A549 treated with AZD2906 at 1 μM for 4 hours (cell line): Measurements from ENCODE around the gene BSDC1. TPM values are rescaled to one million over a fixed set of nuclear protein-coding genes. Genes with fewer than 3 reads are reported as not detected.

Source experiments
- total RNA-seq: library from RNA; stranded (reverse); fragments of 200-300 nt; extraction: Qiagen RNA extraction; gene quantifications from 5 replicates; pipeline ENCODE4 v1.2.3, GENCODE V29; 2022

The BSDC1 gene, protein sequence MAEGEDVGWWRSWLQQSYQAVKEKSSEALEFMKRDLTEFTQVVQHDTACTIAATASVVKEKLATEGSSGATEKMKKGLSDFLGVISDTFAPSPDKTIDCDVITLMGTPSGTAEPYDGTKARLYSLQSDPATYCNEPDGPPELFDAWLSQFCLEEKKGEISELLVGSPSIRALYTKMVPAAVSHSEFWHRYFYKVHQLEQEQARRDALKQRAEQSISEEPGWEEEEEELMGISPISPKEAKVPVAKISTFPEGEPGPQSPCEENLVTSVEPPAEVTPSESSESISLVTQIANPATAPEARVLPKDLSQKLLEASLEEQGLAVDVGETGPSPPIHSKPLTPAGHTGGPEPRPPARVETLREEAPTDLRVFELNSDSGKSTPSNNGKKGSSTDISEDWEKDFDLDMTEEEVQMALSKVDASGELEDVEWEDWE
- 17.4 to 21.0 TPM (median 19.9 TPM) in 5 replicates for total RNA-seq

DNA sequence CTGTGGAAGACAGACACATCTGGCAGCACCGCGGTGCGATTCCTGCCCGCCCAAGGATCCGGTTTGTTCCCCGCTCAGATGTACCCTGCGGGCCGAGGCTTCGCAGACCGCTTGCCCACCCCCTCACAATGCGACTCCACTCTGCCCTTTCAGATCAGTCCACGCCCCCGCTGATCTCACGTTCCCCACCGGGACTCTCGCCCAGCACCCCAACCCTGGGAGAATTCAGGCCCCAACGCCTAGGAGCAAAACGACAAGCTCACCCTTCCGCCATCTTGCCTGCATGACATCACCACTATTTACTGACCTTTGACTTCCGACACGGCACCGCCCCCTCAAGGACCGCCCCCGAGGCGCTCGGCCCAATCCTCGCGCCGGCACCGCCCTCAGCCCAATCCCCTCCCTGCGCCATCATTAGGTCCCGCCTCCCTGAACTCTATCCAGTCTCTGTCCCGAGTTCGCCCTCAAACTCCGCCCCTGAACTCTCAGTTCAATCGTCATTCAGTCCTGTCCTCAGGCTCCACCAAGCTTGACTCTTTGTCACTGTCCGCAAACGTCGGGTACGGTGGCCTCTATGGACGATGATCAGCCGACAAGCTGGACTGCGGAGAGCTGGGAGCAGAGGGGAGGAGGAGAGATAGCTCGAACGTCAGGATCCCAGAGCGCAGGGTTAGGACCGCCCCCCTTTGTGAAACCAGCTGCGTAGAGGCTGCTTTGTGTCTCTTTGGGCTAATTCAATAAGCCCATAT, at the start of gene BSDC1:
BSDC1 (minus strand) TSS at position 301 of the 749 bp plus-strand sequence; CDS start at position 274, 27 bp downstream.

DNA sequence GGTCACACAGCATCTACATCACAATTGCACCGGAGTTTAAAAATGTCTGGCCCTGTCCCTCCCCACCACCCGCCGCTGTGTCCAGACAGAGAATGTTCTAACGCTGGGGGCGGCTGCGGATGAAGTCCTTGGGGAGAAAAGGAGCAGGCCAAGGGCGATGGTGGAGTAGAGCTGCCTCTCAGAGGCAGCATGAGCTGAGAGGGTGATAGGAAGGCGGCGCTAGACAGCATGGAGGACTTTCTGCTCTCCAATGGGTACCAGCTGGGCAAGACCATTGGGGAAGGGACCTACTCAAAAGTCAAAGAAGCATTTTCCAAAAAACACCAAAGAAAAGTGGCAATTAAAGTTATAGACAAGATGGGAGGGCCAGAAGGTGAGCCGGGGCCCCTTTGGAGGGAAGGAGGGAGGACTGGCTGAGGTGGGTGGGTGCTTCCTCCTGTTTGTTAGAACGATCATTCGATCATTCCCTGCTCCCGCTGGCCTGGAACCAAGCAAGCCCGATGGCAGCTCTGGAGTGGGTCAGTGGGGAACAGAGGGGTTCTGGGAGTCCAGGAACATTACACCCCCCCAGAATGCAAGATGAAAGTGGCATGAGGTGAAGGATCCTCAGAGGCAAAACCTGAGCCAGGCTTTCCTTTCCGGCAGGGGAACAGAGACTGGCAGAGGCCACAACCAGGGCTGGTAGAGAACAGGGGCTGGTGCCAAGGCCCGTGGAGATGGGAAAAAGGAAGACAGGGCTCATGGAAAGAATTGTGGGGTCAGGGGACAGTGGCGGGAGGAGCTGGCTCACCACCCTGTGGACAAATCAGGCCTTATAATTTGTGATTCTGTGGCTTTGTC, 31.5 kb downstream of the BSDC1 start, which contains the start of the genes FAM229A and TSSK3:
FAM229A (minus strand) TSS at position 12 of the 840 bp plus-strand sequence. CDS start 394 bp downstream, outside the sequence.
TSSK3 (plus strand) TSS at position 66 of the 840 bp plus-strand sequence; CDS start at position 229, 163 bp downstream.

DNA sequence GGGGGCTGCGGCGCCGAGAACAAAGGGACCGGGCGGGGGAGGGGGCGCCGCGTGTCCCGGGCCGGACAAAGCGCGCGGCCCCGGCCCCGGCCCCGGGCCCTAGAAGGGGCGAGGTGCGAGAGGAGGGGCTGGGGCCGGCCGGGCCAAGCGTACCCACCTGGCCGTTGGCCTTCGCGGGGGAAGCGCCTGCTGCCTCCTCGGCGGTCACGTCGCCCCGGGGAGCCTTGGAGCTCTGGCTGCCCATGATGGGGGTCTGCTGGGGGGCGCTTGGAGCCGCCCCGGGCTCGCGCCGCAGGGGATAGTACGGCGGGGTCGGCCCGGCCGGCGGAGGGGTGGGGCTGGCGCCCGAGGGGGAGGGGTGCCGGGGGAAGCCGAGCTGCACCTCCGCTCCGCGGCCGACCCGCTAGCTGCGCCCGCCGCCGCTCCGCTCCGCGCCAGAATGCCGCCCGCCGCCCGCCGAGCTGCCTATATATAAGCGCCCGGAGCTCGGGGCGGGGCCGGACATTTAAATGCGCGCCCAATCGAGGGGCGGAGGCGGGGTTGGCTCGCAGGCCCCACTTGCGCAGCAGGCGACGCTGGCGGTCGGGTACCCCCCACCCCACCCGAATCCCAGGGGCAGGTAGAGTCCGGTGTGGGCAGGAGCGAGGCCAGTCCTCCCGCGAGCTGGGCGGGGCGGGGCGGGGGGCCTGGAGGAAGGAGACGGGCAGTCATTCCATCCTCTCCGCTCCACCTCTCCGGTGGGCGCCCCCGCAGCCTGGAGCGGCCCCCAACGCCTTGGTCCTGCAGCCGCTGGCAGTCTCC, 58.3 kb downstream of the BSDC1 start, which contains the start of gene MARCKSL1:
MARCKSL1 (minus strand) TSS at position 444 of the 801 bp plus-strand sequence; CDS start at position 244, 200 bp downstream.

Other genes with a start within 250 kb of the BSDC1 start
- gene TXLNA, start 214.8 kb downstream of the BSDC1 start, total RNA-seq = 24.3 to 31.2 TPM (median 24.9 TPM) in 5 replicates
- gene CCDC28B, start 193.8 kb downstream of the BSDC1 start, total RNA-seq = 1.6 to 2.0 TPM (median 1.8 TPM) in 5 replicates
- gene IQCC, start 188.8 kb downstream of the BSDC1 start, total RNA-seq = 1.4 to 2.1 TPM (median 1.8 TPM) in 5 replicates
- gene DCDC2B, start 185.4 kb downstream of the BSDC1 start, total RNA-seq = not detected in 5 replicates
- gene TMEM234, start 172.1 kb downstream of the BSDC1 start, total RNA-seq = 7.3 to 9.4 TPM (median 8.8 TPM) in 5 replicates
- gene EIF3I, start 172.0 kb downstream of the BSDC1 start, total RNA-seq = 267 to 287 TPM (median 277 TPM) in 5 replicates
- 0.29 to 0.88 TPM (median 0.45 TPM) in 5 replicates for gene FAM167B, start 147.2 kb downstream of the BSDC1 start, total RNA-seq
- gene LCK, start 143.2 kb downstream of the BSDC1 start, total RNA-seq = 0.06 to 0.09 TPM in 2 of 5 replicates, not detected in the others
- gene HDAC1, start 102.4 kb downstream of the BSDC1 start, total RNA-seq = 47.4 to 53.3 TPM (median 52.0 TPM) in 5 replicates
- 55.2 to 71.9 TPM (median 64.9 TPM) in 5 replicates for gene MARCKSL1, start 58.2 kb downstream of the BSDC1 start, total RNA-seq
- 1.8 to 3.6 TPM (median 3.3 TPM) in 5 replicates for gene FAM229A, start 32.0 kb downstream of the BSDC1 start, total RNA-seq
- gene TSSK3, start 31.9 kb downstream of the BSDC1 start, total RNA-seq = 0.29 TPM in 1 of 5 replicates, not detected in the others
- 0.01 TPM in 4 of 5 replicates, not detected in the other for gene ZBTB8B, start 70.6 kb upstream of the BSDC1 start, total RNA-seq
- gene ZBTB8A, start 145.0 kb upstream of the BSDC1 start, total RNA-seq = 4.1 to 5.1 TPM (median 4.8 TPM) in 5 replicates